SK-N-SH (cell line): ENCODE data around the gene GSTCD. TPM values are rescaled to one million over a fixed set of nuclear protein-coding genes. Genes with fewer than 3 reads are reported as not detected.

Experiments used
- CTCF ChIA-PET: fragments of 300-600, 350-600 bp; formaldehyde crosslinking; extraction: SDS; loops from one replicate; lab custom pipeline; 2021; lab: Yijun Ruan, JAX
- POLR2A ChIA-PET: fragments of 350-600 bp; sonication (Branson Sonifier 250); formaldehyde crosslinking; extraction: SDS; loops from one replicate; lab custom pipeline; 2020; ENCODE audit warnings: antibody characterized with exemption, inconsistent platforms; lab: Yijun Ruan, JAX
- DNase-seq: peaks from one replicate; pipeline ENCODE4 v3.0.0; 2012
- H2AFZ ChIP-seq: fragments of 200-600 bp; sonication (generic); 2 replicates; pipeline ENCODE4 v1.8.1; 2016; ENCODE audit warnings: antibody characterized with exemption, mild to moderate bottlenecking, low read depth
- H3F3A ChIP-seq: fragments of 200-600 bp; sonication (generic); replicated peaks from 2 replicates; pipeline ENCODE3; 2016; ENCODE audit warnings: antibody characterized with exemption, mild to moderate bottlenecking; ENCODE audit not compliant: insufficient read depth
- H3K27ac ChIP-seq, 2 experiments: fragments of 200-500 bp in 1 of 2; fragments of 200-600 bp in 1 of 2; sonication (Bioruptor generic) in 1 of 2; sonication (generic), shearing (Covaris generic) in 1 of 2; 2 replicates each; pipeline versions ENCODE4 v1.5.1 to v1.6.1; 2014 to 2016; ENCODE audit warnings: low read depth in 2 of 2, inconsistent platforms in 1 of 2, low read length in 1 of 2, mild to moderate bottlenecking in 1 of 2, mixed read lengths in 1 of 2
- H3K27me3 ChIP-seq: fragments of 200-600 bp; sonication (generic), shearing (Covaris generic); 2 replicates; pipeline ENCODE4 v1.6.1; 2016; ENCODE audit warnings: mixed run types; ENCODE audit not compliant: insufficient read depth
- H3K36me3 ChIP-seq, 2 experiments: fragments of 200-500 bp in 1 of 2; fragments of 200-600 bp in 1 of 2; sonication (Bioruptor generic) in 1 of 2; sonication (generic) in 1 of 2; replicated peaks in 1 of 2; 2 replicates each; pipeline versions ENCODE3 to v1.5.1; 2014 to 2016; ENCODE audit warnings: low read length in 1 of 2, mild to moderate bottlenecking in 1 of 2; ENCODE audit not compliant: insufficient read depth in 2 of 2, control insufficient read depth in 1 of 2
- H3K4me1 ChIP-seq, 2 experiments: fragments of 200-500 bp in 1 of 2; fragments of 200-600 bp in 1 of 2; sonication (Bioruptor generic) in 1 of 2; sonication (generic), shearing (Covaris generic) in 1 of 2; 2 replicates each; pipeline versions ENCODE4 v1.5.1 to v1.6.1; 2014 to 2016; ENCODE audit warnings: low read depth in 1 of 2, low read length in 1 of 2, mixed run types in 1 of 2; ENCODE audit not compliant: insufficient read depth in 2 of 2, control insufficient read depth in 1 of 2
- H3K4me2 ChIP-seq: fragments of 200-600 bp; sonication (generic), shearing (Covaris generic); 2 replicates; pipeline ENCODE4 v1.6.1; 2017; ENCODE audit warnings: mixed run types
- H3K4me3 ChIP-seq, 2 experiments: fragments of 200-500 bp in 1 of 2; fragments of 200-600 bp in 1 of 2; sonication (Bioruptor generic) in 1 of 2; sonication (generic), shearing (Covaris generic) in 1 of 2; 2 replicates each; pipeline versions ENCODE4 v1.5.1 to v1.8.1; 2014 to 2016; ENCODE audit warnings: low read depth in 2 of 2, inconsistent platforms in 1 of 2, low read length in 1 of 2, mild to moderate bottlenecking in 1 of 2, mixed read lengths in 1 of 2, moderate library complexity in 1 of 2
- H3K79me2 ChIP-seq: fragments of 200-600 bp; sonication (generic); 2 replicates; pipeline ENCODE4 v1.8.1; 2017; ENCODE audit warnings: mild to moderate bottlenecking; ENCODE audit not compliant: insufficient read depth
- H3K9ac ChIP-seq: fragments of 200-600 bp; sonication (generic); 2 replicates; pipeline ENCODE4 v1.6.1; 2017; ENCODE audit warnings: mixed run types
- H3K9me2 ChIP-seq: fragments of 200-600 bp; sonication (generic); 2 replicates; pipeline ENCODE4 v1.6.1; 2017; ENCODE audit warnings: mixed run types
- H3K9me3 ChIP-seq: fragments of 200-600 bp; sonication (generic); 2 replicates; pipeline ENCODE4 v1.6.1; 2017; ENCODE audit warnings: mixed run types, mild to moderate bottlenecking, moderate library complexity
- H4K20me1 ChIP-seq: fragments of 200-600 bp; sonication (generic); 2 replicates; pipeline ENCODE4 v1.6.1; 2017; ENCODE audit warnings: mild to moderate bottlenecking, mixed run types; ENCODE audit not compliant: insufficient read depth
- CHD2 ChIP-seq: fragments of 150-350 bp; IDR thresholded peaks from 2 replicates; pipeline ENCODE4 v1.6.1; 2018; ENCODE audit warnings: low read length; ENCODE audit not compliant: partially characterized antibody
- EZH2phosphoT487 ChIP-seq: fragments of 200-600 bp; sonication (generic); IDR thresholded peaks from 2 replicates; pipeline ENCODE4 v1.6.1; 2017; ENCODE audit warnings: low read depth, mixed run types, mild to moderate bottlenecking, antibody characterized with exemption, moderate library complexity, borderline replicate concordance
- FOSL2 ChIP-seq: IDR thresholded peaks from 2 replicates; pipeline ENCODE4 v1.4.0; 2012; ENCODE audit warnings: low read depth, mild to moderate bottlenecking, moderate library complexity, borderline replicate concordance
- IRF3 ChIP-seq: fragments of 150-350 bp; IDR thresholded peaks from 2 replicates; pipeline ENCODE4 v1.6.1; 2016; ENCODE audit warnings: mild to moderate bottlenecking, low read depth, low read length
- JUND ChIP-seq: IDR thresholded peaks from 2 replicates; pipeline ENCODE4 v1.4.0; 2012
- NRF1 ChIP-seq: IDR thresholded peaks from 2 replicates; pipeline ENCODE4 v1.6.1; 2012; ENCODE audit warnings: low read depth, mild to moderate bottlenecking, low read length
- POLR2AphosphoS5 ChIP-seq: IDR thresholded peaks from 2 replicates; pipeline ENCODE4 v1.6.1; 2012; ENCODE audit warnings: low read depth, low read length
- RFX5 ChIP-seq: IDR thresholded peaks from 2 replicates; pipeline ENCODE4 v1.6.1; 2012; ENCODE audit warnings: mild to moderate bottlenecking, improper control_type of control experiment, low read length
- SIN3A ChIP-seq: IDR thresholded peaks from 2 replicates; pipeline ENCODE4 v1.6.1; 2012; ENCODE audit warnings: low read depth, mild to moderate bottlenecking, low read length, moderate library complexity, borderline replicate concordance
- TAF1 ChIP-seq: IDR thresholded peaks from 2 replicates; pipeline ENCODE4 v1.6.1; 2012; ENCODE audit warnings: low read depth, mild to moderate bottlenecking, low read length, moderate library complexity, borderline replicate concordance
- USF2 ChIP-seq: fragments of 150-350 bp; IDR thresholded peaks from 2 replicates; pipeline ENCODE4 v1.6.1; 2017; ENCODE audit warnings: antibody characterized with exemption, low read length, low read depth, borderline replicate concordance
- WGBS: methylation state at CpG from one replicate; pipeline ENCODE4 v1.1.6; 2017; ENCODE audit warnings: low lambda C conversion rate; 5-methylcytosine and 5-hydroxymethylcytosine counted together
- polyA plus RNA-seq, 3 experiments: library from polyadenylated mRNA; depleted of rRNA; stranded (reverse); fragments of >200 nt; gene quantifications; 2 replicates each; pipeline ENCODE4 v1.2.3, GENCODE V29; 2012
- TF ChIP-seq, protein P1 (sequence below): fragments of 200-600 bp; sonication (generic); IDR thresholded peaks from 2 replicates; pipeline ENCODE4 v1.6.1; 2017; ENCODE audit warnings: antibody characterized with exemption, mild to moderate bottlenecking, moderate library complexity

GSTCD gene
- polyA plus RNA-seq, 1 of the 3 experiments (the other 2 are of a cell fraction) = 4.8 TPM

DNA sequence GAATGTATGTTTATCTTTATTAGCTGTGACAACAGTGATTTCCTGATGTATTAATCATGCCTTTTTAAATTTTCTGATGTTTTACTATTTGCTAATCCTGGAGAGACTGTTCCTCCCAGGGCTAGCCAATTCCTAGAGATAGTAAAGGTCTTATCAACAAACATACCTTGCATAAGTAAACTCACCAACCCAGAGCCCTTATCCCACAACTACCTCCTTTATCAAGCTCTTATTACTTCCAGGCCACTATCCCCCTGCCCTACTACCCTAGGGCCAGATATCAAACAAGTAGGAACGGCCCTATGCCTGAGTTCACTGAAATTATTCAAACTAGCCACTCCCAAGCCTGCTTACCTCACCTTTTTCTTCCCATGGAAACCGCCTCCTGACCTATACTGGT lies 128.5 kb downstream of the GSTCD start:
- H3F3A ChIP-seq = no peaks in the 10 kb centered on the region
- H4K20me1 ChIP-seq = no peaks in the 10 kb centered on the region
- WGBS = 92% methylated on average over 2 of the region's 2 CpGs
- TF ChIP-seq USF2 (no peak), FOSL2 (no peak), EZH2phosphoT487 (no peak), CHD2 (no peak), SIN3A (no peak), NRF1 (no peak)
- CTCF ChIA-PET = no interaction called here
- H3K79me2 ChIP-seq = no peaks in the 10 kb centered on the region
- H3K4me2 ChIP-seq = no peak overlapping the region
- H3K36me3 ChIP-seq = peaks cover 0 to 7% of the 10 kb centered on the region in 2 experiments
- H3K9me2 ChIP-seq = no peaks in the 10 kb centered on the region
- no peaks in the 10 kb centered on the region for H3K27me3 ChIP-seq
- H3K4me1 ChIP-seq = no peaks in the 10 kb centered on the region
- H3K9ac ChIP-seq = no peak overlapping the region
- H2AFZ ChIP-seq = no peak overlapping the region
- POLR2A ChIA-PET = no interaction called here
- H3K4me3 ChIP-seq = no peak overlapping the region
- no peak for DNase-seq
- H3K27ac ChIP-seq = no peak overlapping the region
- H3K9me3 ChIP-seq = no peaks in the 10 kb centered on the region

DNA sequence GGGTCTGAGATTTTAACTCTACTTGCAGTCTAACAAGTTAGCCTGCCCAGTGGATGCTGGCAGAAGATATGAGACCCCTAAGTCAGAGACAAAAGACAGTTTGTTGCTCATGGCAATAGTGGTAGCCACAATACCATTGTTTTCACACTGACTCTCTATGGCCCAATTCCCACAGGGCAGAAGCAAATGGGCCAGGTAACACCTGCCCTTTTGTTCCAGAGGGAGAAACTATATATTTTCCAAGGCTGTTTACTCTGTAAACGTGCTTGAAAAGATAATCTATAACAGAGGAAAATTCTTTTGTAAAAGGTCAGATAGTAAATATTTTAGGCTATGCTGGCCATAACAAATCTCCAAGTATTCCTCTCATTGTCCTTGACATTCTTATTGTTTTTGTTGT lies 129.5 kb downstream of the GSTCD start:
- H3K9me3 ChIP-seq = no peaks in the 10 kb centered on the region
- no peak for TF ChIP-seq TAF1
- TF ChIP-seq, protein P1, sequence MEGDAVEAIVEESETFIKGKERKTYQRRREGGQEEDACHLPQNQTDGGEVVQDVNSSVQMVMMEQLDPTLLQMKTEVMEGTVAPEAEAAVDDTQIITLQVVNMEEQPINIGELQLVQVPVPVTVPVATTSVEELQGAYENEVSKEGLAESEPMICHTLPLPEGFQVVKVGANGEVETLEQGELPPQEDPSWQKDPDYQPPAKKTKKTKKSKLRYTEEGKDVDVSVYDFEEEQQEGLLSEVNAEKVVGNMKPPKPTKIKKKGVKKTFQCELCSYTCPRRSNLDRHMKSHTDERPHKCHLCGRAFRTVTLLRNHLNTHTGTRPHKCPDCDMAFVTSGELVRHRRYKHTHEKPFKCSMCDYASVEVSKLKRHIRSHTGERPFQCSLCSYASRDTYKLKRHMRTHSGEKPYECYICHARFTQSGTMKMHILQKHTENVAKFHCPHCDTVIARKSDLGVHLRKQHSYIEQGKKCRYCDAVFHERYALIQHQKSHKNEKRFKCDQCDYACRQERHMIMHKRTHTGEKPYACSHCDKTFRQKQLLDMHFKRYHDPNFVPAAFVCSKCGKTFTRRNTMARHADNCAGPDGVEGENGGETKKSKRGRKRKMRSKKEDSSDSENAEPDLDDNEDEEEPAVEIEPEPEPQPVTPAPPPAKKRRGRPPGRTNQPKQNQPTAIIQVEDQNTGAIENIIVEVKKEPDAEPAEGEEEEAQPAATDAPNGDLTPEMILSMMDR = no peak
- TF ChIP-seq IRF3 = no peak
- no peak for TF ChIP-seq RFX5
- TF ChIP-seq NRF1 = no peak
- no peak for TF ChIP-seq POLR2AphosphoS5
- no peak for TF ChIP-seq JUND
- TF ChIP-seq SIN3A = no peak
- no peak for TF ChIP-seq CHD2
- TF ChIP-seq, all 33 proteins: peak for 0
- ChIA-PET CTCF (no interaction called here), POLR2A (no interaction called here)
- H3K36me3 ChIP-seq = peaks cover 0 to 7% of the 10 kb centered on the region in 2 experiments
- no peaks in the 10 kb centered on the region for H4K20me1 ChIP-seq
- no peak overlapping the region for H3K27ac ChIP-seq
- H3K9me2 ChIP-seq = no peaks in the 10 kb centered on the region
- H3K79me2 ChIP-seq = no peaks in the 10 kb centered on the region
- no peak for DNase-seq
- no peaks in the 10 kb centered on the region for H3K27me3 ChIP-seq
- H3K4me2 ChIP-seq = no peak overlapping the region
- no peaks in the 10 kb centered on the region for H3F3A ChIP-seq
- no peak overlapping the region for H2AFZ ChIP-seq
- no peak overlapping the region for H3K4me3 ChIP-seq
- 88% methylated on average over 1 of the region's 1 CpG for WGBS
- H3K9ac ChIP-seq = no peak overlapping the region
- H3K4me1 ChIP-seq = no peaks in the 10 kb centered on the region
